Neutrophil (primary cell): ENCODE measurements around the gene SPINK5.

Experiments
- H3K27ac ChIP-seq: fragments of 200-600 bp; sonication (generic); 2 replicates; pipeline ENCODE4 v1.5.1; 2016; ENCODE audit warnings: mild to moderate bottlenecking, moderate library complexity
- H3K27me3 ChIP-seq: fragments of 200-600 bp; sonication (generic); 2 replicates; pipeline ENCODE4 v1.6.0; 2016; ENCODE audit warnings: mild to moderate bottlenecking
- H3K36me3 ChIP-seq: fragments of 200-600 bp; sonication (generic); 2 replicates; pipeline ENCODE4 v1.5.1; 2017
- H3K4me1 ChIP-seq, 2 experiments: fragments of 200-600 bp in 1 of 2; sonication (generic) in 1 of 2; 1 replicate in 1 of 2; 2 replicates in 1 of 2; pipeline versions ENCODE4 v1.5.1 to v1.6.1; 2013 to 2016; ENCODE audit warnings: low read depth in 1 of 2, low read length in 1 of 2, mild to moderate bottlenecking in 1 of 2, moderate library complexity in 1 of 2; ENCODE audit not compliant: control insufficient read depth in 1 of 2, insufficient read depth in 1 of 2
- H3K4me3 ChIP-seq, 2 experiments: fragments of 200-600 bp in 1 of 2; sonication (generic) in 1 of 2; 1 replicate in 1 of 2; 2 replicates in 1 of 2; pipeline ENCODE4 v1.5.1; 2013 to 2016; ENCODE audit warnings: low read depth in 1 of 2, low read length in 1 of 2, mild to moderate bottlenecking in 1 of 2, moderate library complexity in 1 of 2
- H3K9me3 ChIP-seq: fragments of 200-600 bp; sonication (generic); 2 replicates; pipeline ENCODE4 v1.5.1; 2016
- TF ChIP-seq, protein P1 (sequence below): fragments of 200-600 bp; sonication (generic); IDR thresholded peaks from 2 replicates; pipeline ENCODE4 v1.5.1; 2016; ENCODE audit warnings: antibody characterized with exemption

SPINK5 gene

DNA sequence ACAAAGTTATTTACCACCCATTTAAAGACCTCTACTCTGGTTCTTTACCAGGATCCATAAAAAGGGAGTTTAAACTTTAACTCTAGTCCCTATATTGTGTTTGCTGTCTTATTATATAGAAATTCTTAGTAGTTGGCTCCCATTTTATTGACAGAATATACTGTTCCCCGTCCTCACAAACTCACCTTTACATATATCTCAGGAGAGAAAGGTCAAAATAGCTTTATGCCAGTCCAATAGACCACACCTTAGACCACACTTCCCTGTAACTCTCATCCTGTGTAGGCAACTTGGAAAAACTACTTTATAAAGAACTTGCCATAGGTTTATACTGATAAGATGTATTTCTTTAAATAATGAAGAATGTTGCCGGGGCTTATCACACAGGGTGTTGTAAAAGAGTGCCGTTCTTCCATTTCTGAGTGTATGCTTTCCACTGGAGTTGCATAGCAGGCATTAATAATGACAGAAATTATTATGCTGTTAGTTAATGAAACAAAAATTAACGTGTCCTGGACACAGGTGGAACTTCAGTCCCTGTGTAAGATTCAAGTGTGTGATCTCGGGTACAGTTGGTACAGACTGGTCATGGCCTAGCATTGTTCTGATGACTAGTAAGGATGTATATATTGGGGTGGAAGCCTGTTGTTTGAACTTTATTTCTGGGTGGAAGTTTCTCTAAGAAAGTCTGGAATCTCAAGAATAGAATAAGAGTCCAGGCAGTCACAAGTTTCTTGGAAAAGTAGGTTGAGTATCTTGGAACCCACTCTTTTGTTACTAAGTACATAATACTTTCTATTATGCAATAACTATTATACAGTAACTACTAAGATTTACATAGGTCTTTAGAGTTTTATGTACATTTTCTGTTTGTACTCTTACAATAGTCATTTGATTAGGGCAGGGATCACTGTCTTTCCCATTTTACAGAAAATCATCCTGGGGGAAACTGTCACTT, 71.6 kb downstream of the SPINK5 start:
- TF ChIP-seq, protein P1, sequence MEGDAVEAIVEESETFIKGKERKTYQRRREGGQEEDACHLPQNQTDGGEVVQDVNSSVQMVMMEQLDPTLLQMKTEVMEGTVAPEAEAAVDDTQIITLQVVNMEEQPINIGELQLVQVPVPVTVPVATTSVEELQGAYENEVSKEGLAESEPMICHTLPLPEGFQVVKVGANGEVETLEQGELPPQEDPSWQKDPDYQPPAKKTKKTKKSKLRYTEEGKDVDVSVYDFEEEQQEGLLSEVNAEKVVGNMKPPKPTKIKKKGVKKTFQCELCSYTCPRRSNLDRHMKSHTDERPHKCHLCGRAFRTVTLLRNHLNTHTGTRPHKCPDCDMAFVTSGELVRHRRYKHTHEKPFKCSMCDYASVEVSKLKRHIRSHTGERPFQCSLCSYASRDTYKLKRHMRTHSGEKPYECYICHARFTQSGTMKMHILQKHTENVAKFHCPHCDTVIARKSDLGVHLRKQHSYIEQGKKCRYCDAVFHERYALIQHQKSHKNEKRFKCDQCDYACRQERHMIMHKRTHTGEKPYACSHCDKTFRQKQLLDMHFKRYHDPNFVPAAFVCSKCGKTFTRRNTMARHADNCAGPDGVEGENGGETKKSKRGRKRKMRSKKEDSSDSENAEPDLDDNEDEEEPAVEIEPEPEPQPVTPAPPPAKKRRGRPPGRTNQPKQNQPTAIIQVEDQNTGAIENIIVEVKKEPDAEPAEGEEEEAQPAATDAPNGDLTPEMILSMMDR, result no peak
- no peaks in the 10 kb centered on the region for H3K9me3 ChIP-seq
- no peak overlapping the region for H3K4me3 ChIP-seq
- H3K27me3 ChIP-seq, result no peaks in the 10 kb centered on the region
- no peaks in the 10 kb centered on the region for H3K36me3 ChIP-seq
- H3K27ac ChIP-seq, result no peak overlapping the region
- H3K4me1 ChIP-seq, result no peaks in the 10 kb centered on the region

DNA sequence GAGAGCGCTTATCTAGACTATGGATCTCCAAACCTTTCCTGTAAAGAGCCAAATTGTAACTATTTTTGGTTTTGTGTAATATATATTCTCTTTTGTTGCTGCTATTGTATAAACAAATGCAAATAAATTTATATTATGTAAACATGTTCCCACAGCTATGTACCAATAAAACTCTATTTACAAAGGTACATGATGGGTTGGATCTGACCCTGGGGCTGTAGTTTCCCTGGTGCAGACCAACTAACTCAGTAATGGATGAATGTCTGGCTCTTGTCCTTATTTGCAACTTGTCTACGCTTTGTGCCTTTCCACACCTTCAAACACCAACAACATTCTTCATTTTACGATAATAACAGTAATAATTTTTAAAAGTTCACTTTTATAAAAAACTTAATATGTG, 77.1 kb downstream of the SPINK5 start:
- Histone ChIP-seq H3K4me3 (no peak overlapping the region), H3K9me3 (no peaks in the 10 kb centered on the region), H3K27ac (no peak overlapping the region), H3K27me3 (no peaks in the 10 kb centered on the region), H3K36me3 (no peaks in the 10 kb centered on the region), H3K4me1 (no peaks in the 10 kb centered on the region)
- TF ChIP-seq, protein P1, result no peak

DNA sequence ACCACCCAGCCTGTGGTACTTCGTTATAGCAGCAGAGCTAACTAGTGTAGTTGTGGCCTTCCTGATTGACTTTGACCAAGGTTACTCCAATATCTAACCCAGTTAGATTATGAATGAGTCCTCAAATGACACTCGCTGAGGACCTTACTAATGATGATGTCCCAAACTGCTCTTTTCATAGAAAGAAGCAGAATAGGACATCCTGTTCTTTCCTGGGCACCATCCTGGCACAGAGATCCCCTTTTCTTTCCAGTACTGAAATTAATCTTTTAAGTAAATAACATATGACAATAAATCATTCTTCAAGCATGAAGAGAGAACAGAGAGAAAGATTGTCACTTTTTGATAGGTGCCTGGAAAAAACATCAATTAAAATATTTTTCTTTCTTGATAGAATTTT, 77.9 kb downstream of the SPINK5 start:
- TF ChIP-seq, protein P1, result no peak
- Histone ChIP-seq H3K27me3 (no peaks in the 10 kb centered on the region), H3K4me1 (no peaks in the 10 kb centered on the region)

DNA sequence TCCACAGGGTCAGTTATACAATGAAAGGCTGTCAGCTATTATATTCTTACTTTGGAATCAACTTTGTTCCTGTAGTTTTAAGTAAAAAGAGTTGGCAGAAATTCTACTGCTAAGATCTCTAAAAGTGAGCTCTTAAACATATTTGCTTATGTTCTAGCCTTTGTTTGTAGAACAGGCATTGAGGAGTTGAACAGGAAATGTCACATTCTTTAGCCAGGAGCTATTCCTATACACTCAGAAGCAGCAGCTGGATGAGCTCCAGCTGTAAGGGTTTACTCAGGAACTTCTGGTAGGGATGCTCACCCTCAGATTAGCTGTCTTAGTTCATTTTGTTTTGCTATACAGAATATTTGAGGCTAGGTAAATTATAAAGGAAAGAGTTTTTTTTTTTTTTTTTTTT, 82.1 kb downstream of the SPINK5 start:
- no peak overlapping the region for H3K27ac ChIP-seq
- H3K36me3 ChIP-seq, result no peaks in the 10 kb centered on the region
- TF ChIP-seq, protein P1, result no peak

More for the DNA sequence above, 77.9 kb downstream of the SPINK5 start:
- no peak overlapping the region for H3K27ac ChIP-seq
- H3K4me3 ChIP-seq, result no peak overlapping the region
- no peaks in the 10 kb centered on the region for H3K36me3 ChIP-seq
- H3K9me3 ChIP-seq, result no peaks in the 10 kb centered on the region

DNA sequence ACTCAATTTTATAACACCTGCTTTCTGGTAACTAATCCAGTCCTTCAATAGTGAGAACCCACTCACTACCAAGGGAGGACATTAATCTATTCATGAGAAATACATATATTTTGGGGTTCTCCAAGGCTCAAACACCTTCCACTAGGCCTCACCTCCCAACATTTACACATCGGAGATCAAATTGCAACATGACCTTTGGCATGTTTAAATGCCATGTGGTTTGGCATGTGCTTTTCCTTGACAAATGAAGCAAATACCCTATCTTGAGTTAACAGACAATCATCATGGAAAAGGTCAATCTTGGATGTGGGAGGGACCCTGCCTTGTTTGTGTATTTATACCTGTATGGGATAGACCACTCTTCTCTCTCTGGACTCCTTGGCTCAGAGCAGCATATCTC, 82.7 kb downstream of the SPINK5 start:
- TF ChIP-seq, protein P1, result no peak
- no peaks in the 10 kb centered on the region for H3K9me3 ChIP-seq
- no peak overlapping the region for H3K4me3 ChIP-seq
- no peaks in the 10 kb centered on the region for H3K27me3 ChIP-seq
- H3K36me3 ChIP-seq, result no peaks in the 10 kb centered on the region
- no peaks in the 10 kb centered on the region for H3K4me1 ChIP-seq
- no peak overlapping the region for H3K27ac ChIP-seq

More for the DNA sequence above, 82.1 kb downstream of the SPINK5 start:
- Histone ChIP-seq H3K4me1 (no peaks in the 10 kb centered on the region), H3K27me3 (no peaks in the 10 kb centered on the region), H3K9me3 (no peaks in the 10 kb centered on the region), H3K4me3 (no peak overlapping the region)
